Purkinje cell (primary cell): Measurements from ENCODE around the gene PHF1. TPM values are rescaled to one million over a fixed set of nuclear protein-coding genes. Genes with fewer than 3 reads are reported as not detected.

Experiments used
- polyA plus RNA-seq: library from polyadenylated mRNA; unstranded; fragments of >200 nt; fragmentation: Nextera tagmentation; gene quantifications from 2 replicates; pipeline ENCODE4 v1.2.1, GENCODE V29; 2014

PHF1 gene
- polyA plus RNA-seq, result 14.0 and 14.2 TPM in 2 replicates

DNA sequence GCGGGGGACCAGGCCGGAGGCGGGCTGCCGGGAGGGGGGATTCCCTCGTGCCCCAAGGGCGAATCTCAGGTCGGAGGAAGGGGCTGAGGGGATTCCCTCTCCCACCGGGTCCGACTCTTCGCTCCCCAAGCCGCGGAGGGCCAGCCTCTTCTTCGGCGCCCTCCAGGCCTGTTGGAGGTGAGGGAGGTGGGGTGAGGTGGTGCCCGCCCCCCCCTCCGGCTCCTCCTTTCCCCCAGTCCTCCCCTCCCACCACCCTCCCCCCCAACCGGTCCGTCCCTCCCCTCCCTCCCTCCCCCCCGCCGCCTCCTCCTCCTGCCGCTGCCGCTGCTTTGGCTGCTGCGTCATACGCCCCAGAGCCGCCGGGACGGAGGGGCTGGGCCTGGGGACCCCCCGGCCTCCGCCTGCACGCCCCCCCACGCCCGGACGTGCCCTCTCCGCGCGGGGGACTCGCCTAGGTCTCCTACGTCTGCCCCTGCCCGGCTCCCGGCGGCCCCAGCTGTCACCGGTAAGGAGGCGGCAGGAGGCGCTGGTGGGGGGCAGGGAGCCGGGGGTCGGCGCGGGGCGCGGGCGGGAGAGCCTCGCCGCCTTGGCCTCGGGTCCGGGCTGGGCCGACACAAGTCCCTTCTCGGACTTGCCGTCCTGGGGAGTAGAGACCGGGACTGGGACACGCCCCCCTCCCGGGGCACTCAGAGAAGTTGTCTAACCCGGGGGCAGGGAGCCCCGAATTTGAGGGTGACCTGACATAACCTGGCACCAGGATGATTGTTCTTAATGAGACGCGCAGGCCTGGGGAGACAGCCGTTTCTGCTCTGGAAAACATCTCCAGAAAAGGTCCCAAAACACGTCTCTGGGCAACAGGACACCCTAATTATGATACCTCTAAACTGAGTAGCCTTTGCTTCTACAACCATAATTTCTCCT is at the start of gene PHF1:
PHF1 (plus strand) TSS at position 304 of the 921 bp plus-strand sequence. CDS start 1,250 bp downstream, outside the sequence.

DNA sequence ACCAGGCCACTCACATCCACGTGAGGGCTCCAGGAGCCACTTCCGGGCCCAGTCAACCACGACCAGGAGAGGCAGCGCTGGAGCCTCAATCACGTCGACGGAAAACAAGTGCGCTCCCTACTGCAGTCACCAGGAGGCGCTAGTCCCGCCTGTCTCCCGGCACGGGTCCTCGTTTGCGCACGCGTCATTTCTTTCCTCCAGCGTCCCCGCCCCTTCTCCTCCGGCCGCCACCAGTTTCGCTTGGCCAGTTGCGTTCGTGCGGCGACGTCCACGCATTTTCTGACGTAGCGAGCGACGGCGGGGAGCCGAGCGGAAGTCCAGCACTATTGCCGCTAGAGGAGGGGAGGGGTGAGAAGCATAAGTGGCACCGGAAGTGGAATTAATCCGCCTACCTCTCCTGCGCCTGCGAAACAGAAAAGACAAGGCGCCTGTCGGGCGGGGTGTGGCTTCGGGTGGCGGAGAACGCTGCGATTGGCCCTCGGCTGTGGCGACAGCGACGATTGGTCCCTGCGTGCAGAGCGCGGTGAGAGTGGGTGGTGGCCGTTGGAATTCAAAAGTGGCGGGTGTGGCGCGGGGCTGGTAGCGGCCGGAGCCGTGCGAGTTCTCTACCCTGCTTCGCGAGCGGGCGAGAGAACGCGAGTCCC is 19.4 kb upstream of the PHF1 start, which contains the start of gene KIFC1:
KIFC1 (plus strand) TSS at position 546 of the 644 bp plus-strand sequence. CDS start 163 bp downstream, outside the sequence.

DNA sequence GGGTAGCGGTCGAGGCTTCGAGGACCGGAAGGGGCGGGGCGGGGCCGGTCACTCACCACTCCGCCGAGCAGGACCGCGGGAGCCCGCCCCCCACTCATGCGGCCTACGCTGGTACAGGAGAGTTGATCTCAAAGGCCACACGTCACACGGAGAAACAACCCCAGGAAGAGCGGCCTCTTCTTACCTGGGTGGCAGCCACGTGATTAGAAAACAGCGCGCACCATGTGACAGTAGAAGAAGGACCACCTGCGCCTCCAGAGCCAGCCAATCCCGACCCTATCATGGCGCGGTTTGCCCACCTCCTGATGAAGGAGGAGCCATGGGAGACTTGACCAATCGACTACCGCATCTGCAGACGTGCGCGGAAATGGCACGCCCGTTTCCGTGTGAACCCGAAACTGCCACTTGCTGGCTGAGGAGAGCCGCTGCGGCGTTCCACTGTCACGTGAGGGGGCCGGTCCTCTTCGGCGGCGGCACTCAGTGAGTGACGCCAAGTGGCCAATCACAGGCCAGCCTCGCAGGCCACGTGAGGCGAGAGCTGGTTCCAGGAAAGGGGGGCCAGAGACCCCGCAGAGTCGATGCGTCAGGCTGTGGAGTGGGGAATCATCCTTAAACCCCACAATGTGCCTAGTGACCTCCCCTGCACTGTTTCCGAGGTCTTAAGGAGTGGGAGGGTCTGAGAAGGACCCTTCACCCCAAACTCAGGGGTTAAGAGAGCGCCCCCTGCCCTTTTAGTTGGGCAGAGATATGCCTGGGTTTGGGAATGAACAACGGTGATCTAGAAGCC is 7.3 kb downstream of the PHF1 start, which contains the start of gene CUTA:
CUTA (minus strand) TSS at position 205 of the 787 bp plus-strand sequence; CDS start at position 98, 107 bp downstream.

DNA sequence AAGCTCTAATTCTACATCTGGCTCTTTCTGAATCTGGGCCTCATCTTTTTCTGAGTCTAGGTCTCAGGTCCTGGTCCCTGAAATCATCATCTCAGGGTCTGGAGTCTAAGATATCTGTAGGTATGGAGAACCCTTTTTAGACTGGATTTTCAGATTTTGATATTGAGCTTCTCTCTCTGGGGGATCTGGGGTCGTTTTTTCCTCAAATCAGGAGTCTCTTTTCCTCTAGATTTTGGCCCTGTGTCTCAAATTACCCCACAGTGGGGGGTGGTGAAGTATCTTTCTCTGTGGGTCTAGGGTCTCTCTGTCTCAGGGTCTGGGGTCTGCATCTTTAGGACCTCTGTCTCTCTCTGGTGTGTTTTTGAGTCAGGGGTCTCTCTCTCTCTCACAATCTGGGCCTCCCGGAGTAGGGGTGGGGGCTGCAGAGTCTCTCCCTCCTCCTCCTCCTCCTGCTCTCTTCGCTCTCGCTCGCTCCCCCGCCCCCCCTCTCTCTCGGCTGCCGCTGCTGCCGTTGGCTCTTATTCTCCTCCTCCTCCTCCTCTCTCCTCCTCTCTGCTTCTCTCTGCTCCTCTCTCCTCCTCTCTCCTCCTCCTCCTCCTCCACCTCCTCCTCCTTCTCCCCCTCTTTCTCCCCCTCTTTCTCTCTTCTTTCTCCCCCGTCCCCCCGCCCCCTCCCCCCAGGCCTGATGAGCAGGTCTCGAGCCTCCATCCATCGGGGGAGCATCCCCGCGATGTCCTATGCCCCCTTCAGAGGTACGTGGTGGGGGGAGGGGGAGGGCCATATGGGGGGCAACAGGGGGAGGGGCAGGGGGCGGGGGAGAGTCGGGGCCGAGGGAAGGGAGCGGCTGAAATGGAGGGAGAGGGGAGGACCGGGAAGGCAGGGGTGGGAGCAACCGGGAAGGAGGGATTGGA is 9.0 kb downstream of the PHF1 start, which contains the start of gene SYNGAP1:
SYNGAP1 (plus strand) TSS at position 486 of the 911 bp plus-strand sequence; CDS start at position 686, 200 bp downstream.

DNA sequence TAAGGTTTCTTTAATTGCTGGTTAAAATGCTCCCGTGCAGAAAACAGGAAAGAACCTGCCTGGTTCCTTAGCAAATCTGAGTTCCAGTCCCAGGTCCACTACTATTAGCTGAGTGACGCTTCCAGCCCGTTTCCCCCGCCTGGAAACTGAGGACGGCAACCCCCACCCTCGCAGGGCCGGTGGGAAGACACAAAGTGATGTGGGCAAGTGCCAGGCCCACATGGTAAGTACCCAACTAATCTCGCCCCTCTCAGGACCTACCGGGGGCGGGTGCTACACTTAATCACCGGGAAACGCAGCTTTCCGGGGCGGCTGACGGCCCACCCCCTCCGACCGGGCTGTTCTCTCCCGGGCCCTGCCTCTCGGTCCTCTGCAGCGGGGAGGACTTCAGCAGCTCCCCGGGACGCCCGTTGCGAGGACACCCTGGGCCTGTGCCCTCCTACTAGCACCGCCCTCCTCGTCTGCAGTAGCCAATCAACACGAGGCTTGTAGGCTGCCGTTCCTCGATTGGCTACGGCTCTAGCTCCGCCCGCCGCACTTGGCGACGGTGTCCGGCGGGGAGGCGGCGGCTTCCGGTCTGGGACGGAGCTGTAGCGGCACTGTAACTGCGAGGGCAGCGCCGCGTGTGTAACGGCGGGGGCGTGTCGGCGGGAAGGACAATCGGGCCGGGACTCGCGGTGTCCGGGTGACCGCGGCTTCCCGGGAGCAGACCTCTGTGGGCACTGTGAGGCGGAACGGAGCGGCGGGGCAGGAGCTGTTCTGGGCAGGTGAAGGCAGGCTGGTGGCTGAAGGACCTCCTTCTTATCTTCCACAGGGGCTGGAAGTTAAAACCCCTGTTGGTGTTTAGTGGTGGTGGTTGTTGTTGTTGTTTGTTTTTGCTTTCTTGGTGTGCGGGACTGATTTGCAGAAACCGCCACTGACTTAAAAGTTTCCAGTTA is 43.5 kb downstream of the PHF1 start, which contains the start of gene ZBTB9:
ZBTB9 (plus strand) TSS at position 568 of the 938 bp plus-strand sequence. CDS start 525 bp downstream, outside the sequence.

Other genes starting within 250 kb of the PHF1 start
- 0.67 and 1.0 TPM in 2 replicates for gene COL11A2, start 218.5 kb upstream of the PHF1 start, polyA plus RNA-seq
- 3.3 and 5.7 TPM in 2 replicates for gene RXRB, start 210.3 kb upstream of the PHF1 start, polyA plus RNA-seq
- 5.7 and 9.7 TPM in 2 replicates for gene SLC39A7, start 210.1 kb upstream of the PHF1 start, polyA plus RNA-seq
- 3.1 and 10.1 TPM in 2 replicates for gene HSD17B8, start 206.4 kb upstream of the PHF1 start, polyA plus RNA-seq
- gene RING1, start 202.5 kb upstream of the PHF1 start, polyA plus RNA-seq, result 6.8 and 15.9 TPM in 2 replicates
- gene VPS52, start 139.1 kb upstream of the PHF1 start, polyA plus RNA-seq, result 31.6 and 34.2 TPM in 2 replicates
- 709 and 869 TPM in 2 replicates for gene RPS18, start 138.9 kb upstream of the PHF1 start, polyA plus RNA-seq
- 2.2 and 2.3 TPM in 2 replicates for gene B3GALT4, start 133.9 kb upstream of the PHF1 start, polyA plus RNA-seq
- gene WDR46, start 121.8 kb upstream of the PHF1 start, polyA plus RNA-seq, result 22.4 and 46.1 TPM in 2 replicates
- 5.6 and 8.8 TPM in 2 replicates for gene PFDN6, start 121.4 kb upstream of the PHF1 start, polyA plus RNA-seq
- 3.2 and 5.0 TPM in 2 replicates for gene RGL2, start 112.1 kb upstream of the PHF1 start, polyA plus RNA-seq
- gene TAPBP, start 96.9 kb upstream of the PHF1 start, polyA plus RNA-seq, result 10.8 and 14.1 TPM in 2 replicates
- gene ZBTB22, start 93.3 kb upstream of the PHF1 start, polyA plus RNA-seq, result 0.42 and 1.6 TPM in 2 replicates
- 6.0 and 6.5 TPM in 2 replicates for gene DAXX, start 88.1 kb upstream of the PHF1 start, polyA plus RNA-seq
- gene KIFC1, start 19.2 kb upstream of the PHF1 start, polyA plus RNA-seq, result not detected in 2 replicates
- 385 and 492 TPM in 2 replicates for gene CUTA, start 7.1 kb downstream of the PHF1 start, polyA plus RNA-seq
- gene SYNGAP1, start 9.1 kb downstream of the PHF1 start, polyA plus RNA-seq, result 0.24 and 1.9 TPM in 2 replicates
- 1.7 and 2.4 TPM in 2 replicates for gene ZBTB9, start 43.6 kb downstream of the PHF1 start, polyA plus RNA-seq
- gene BAK1, start 169.3 kb downstream of the PHF1 start, polyA plus RNA-seq, result 1.4 and 2.8 TPM in 2 replicates
- 0.03 TPM in 1 of 2 replicates, not detected in the other for gene ITPR3, start 210.3 kb downstream of the PHF1 start, polyA plus RNA-seq